Neuronal stem cell (in vitro differentiated cells): Measurements from ENCODE around the gene ADCY1. TPM values are rescaled to one million over a fixed set of nuclear protein-coding genes. Genes with fewer than 3 reads are reported as not detected.

ENCODE experiments used
- small RNA-seq: library from polyadenylated mRNA; stranded (forward); fragments of <200 nt; extraction: miRNeasy Mini kit (QIAGEN cat#:217004); gene quantifications from one replicate; pipeline ENCODE3, GENCODE V24; 2013; ENCODE audit not compliant: insufficient read depth

Gene ADCY1

Small RNAs within 50 kb of the gene (small RNA-seq; reads per million reads assigned to genes)
- gene AC073325.2 = not detected
